ENCODE results near the gene ANKS1A. TPM values are rescaled to one million over a fixed set of nuclear protein-coding genes. Genes with fewer than 3 reads are reported as not detected.

The ANKS1A gene
- total RNA-seq, 1 experiment from 2014 or later = 35.0 TPM

- TF ChIP-seq GTF2I (CRISPR knock-in tag; conservative IDR thresholded peaks at IDR 0.05) (no peak), NFYB (CRISPR knock-in tag; conservative IDR thresholded peaks at IDR 0.05; ENCODE audit: low read depth) (no peak), AR (CRISPR knock-in tag; IDR thresholded peaks at IDR 0.05) (no peak), IRF2 (CRISPR knock-in tag; IDR thresholded peaks at IDR 0.05; ENCODE audit: borderline replicate concordance, low read depth) (no peak), FOXJ3 (CRISPR knock-in tag; IDR thresholded peaks at IDR 0.05; ENCODE audit: borderline replicate concordance) (no peak), SOX15 (CRISPR knock-in tag; IDR thresholded peaks at IDR 0.05) (no peak), FOXP4 (CRISPR knock-in tag; IDR thresholded peaks at IDR 0.05) (no peak), CDX4 (CRISPR knock-in tag; IDR thresholded peaks at IDR 0.05; ENCODE audit: borderline replicate concordance) (no peak), NR2C2 (CRISPR knock-in tag; IDR thresholded peaks at IDR 0.05) (no peak)
These were observed 39.2 kb downstream of the ANKS1A start (continued) for GRCh38 chr6:34928220-34928619.

GRCh38 chr6:34928695-34929094 is 39.6 kb downstream of the ANKS1A start:
- H3K27ac Mint-ChIP-seq = no peak overlapping the region
- H3K4me3 Mint-ChIP-seq = no peak overlapping the region
- POLR2A ChIA-PET = no interaction called here

More at GRCh38 chr6:34928695-34929094, 39.6 kb downstream of the ANKS1A start:
- TF ChIP-seq ARID4B (CRISPR knock-in tag; IDR thresholded peaks at IDR 0.05; ENCODE audit: borderline replicate concordance) = no peak
- TF ChIP-seq ZNF232 (CRISPR knock-in tag; IDR thresholded peaks at IDR 0.05) = no peak
- TF ChIP-seq ZNF671 (CRISPR knock-in tag; IDR thresholded peaks at IDR 0.05) = no peak
- TF ChIP-seq USF1 (CRISPR knock-in tag; IDR thresholded peaks at IDR 0.05) = no peak
- no peak for TF ChIP-seq ATF1 (CRISPR knock-in tag; IDR thresholded peaks at IDR 0.05)
- no peak for TF ChIP-seq NR3C1 (CRISPR knock-in tag; conservative IDR thresholded peaks at IDR 0.05; ENCODE audit: low read depth)
- no peak for TF ChIP-seq E2F1 (CRISPR knock-in tag; IDR thresholded peaks at IDR 0.05)
- peaks cover 46% of the 10 kb centered on the region for H3K4me1 Mint-ChIP-seq
- no peaks in the 10 kb centered on the region for H3K9me3 Mint-ChIP-seq
- CTCF ChIA-PET = no interaction called here
- no peaks in the 10 kb centered on the region for H3K36me3 Mint-ChIP-seq
- no peaks in the 10 kb centered on the region; the same call in 1 of the 2 replicates for H3K27me3 Mint-ChIP-seq (ENCODE audit: low read depth)
- no peak for DNase-seq (ENCODE audit: low spot score)
- no peak for ATAC-seq

All from WTC11 (cell line).